HG02885 (cell line): ENCODE data around the gene YTHDC1.

Source experiments
- ATAC-seq: cut with Tn5 transposase; IDR thresholded peaks from one replicate; pipeline ENCODE4 v1.9.1; 2021; ENCODE audit warnings: mild to moderate bottlenecking; ENCODE audit not compliant: unreplicated experiment, poor library complexity

Gene YTHDC1

GRCh38 chr4:68360231-68360968 is 10.5 kb upstream of the YTHDC1 start:
- ATAC-seq: no peak

- peak; percentile 83 for ATAC-seq
These were observed 9.6 kb upstream of the YTHDC1 start for GRCh38 chr4:68359508-68359907.

- ATAC-seq: no peak
These were observed 9.1 kb upstream of the YTHDC1 start for GRCh38 chr4:68358988-68359387.

GRCh38 chr4:68352791-68353190 is 2.9 kb upstream of the YTHDC1 start:
- ATAC-seq: no peak

GRCh38 chr4:68349279-68349648 is 626 bp downstream of the YTHDC1 start:
- ATAC-seq: peak; percentile 7

- ATAC-seq: no peak
These were observed 1.3 kb downstream of the YTHDC1 start for GRCh38 chr4:68348577-68348976.

GRCh38 chr4:68347845-68348244 is 2.0 kb downstream of the YTHDC1 start:
- ATAC-seq: no peak

- no peak for ATAC-seq
These were observed 3.4 kb downstream of the YTHDC1 start for GRCh38 chr4:68346461-68346860.

- no peak for ATAC-seq
These were observed 5.1 kb downstream of the YTHDC1 start for GRCh38 chr4:68344785-68345184.

GRCh38 chr4:68344049-68344448 is 5.8 kb downstream of the YTHDC1 start:
- ATAC-seq: no peak

GRCh38 chr4:68342134-68342533 is 7.8 kb downstream of the YTHDC1 start:
- ATAC-seq: no peak

- no peak for ATAC-seq
These were observed 11.3 kb downstream of the YTHDC1 start for GRCh38 chr4:68338625-68339024.

- no peak for ATAC-seq
These were observed 12.4 kb downstream of the YTHDC1 start for GRCh38 chr4:68337522-68337921.

- no peak for ATAC-seq
These were observed 12.9 kb downstream of the YTHDC1 start for GRCh38 chr4:68337004-68337403.

GRCh38 chr4:68336530-68336929 is 13.4 kb downstream of the YTHDC1 start:
- ATAC-seq: no peak

- ATAC-seq: no peak
These were observed 23.7 kb downstream of the YTHDC1 start for GRCh38 chr4:68326141-68326540.

- no peak for ATAC-seq
These were observed 25.2 kb downstream of the YTHDC1 start for GRCh38 chr4:68324519-68325262.

- no peak for ATAC-seq
These were observed 30.9 kb downstream of the YTHDC1 start for GRCh38 chr4:68319040-68319439.

GRCh38 chr4:68316193-68316969 is 33.5 kb downstream of the YTHDC1 start:
- no peak for ATAC-seq

GRCh38 chr4:68310651-68311247 is 39.1 kb downstream of the YTHDC1 start:
- no peak for ATAC-seq

- no peak for ATAC-seq
These were observed 45.2 kb downstream of the YTHDC1 start for GRCh38 chr4:68304731-68305130.
